GM19193 (cell line): ENCODE results near the gene NHS.

Source experiments
- POLR2A ChIP-seq: IDR thresholded peaks from 4 replicates; pipeline ENCODE4 v1.6.1; 2011; ENCODE audit not compliant: insufficient read depth, insufficient read length; ENCODE audit errors: extremely low read depth

The NHS gene

GRCh38 chrX:17643528-17643927 lies 268.5 kb downstream of the NHS start:
- no peak for TF ChIP-seq POLR2A

GRCh38 chrX:17644001-17644400 lies 269.0 kb downstream of the NHS start:
- TF ChIP-seq POLR2A = no peak

- no peak for TF ChIP-seq POLR2A
Observed at GRCh38 chrX:17654116-17654515, 279.1 kb downstream of the NHS start.

GRCh38 chrX:17655211-17656034 lies 280.4 kb downstream of the NHS start:
- no peak for TF ChIP-seq POLR2A

- TF ChIP-seq POLR2A = no peak
Observed at GRCh38 chrX:17656035-17656418, 281.0 kb downstream of the NHS start.

GRCh38 chrX:17656556-17656955 lies 281.6 kb downstream of the NHS start:
- no peak for TF ChIP-seq POLR2A

GRCh38 chrX:17662391-17662790 lies 287.4 kb downstream of the NHS start:
- TF ChIP-seq POLR2A = no peak

GRCh38 chrX:17668929-17669328 lies 293.9 kb downstream of the NHS start:
- no peak for TF ChIP-seq POLR2A

GRCh38 chrX:17669458-17669857 lies 294.5 kb downstream of the NHS start:
- no peak for TF ChIP-seq POLR2A

GRCh38 chrX:17669891-17670290 lies 294.9 kb downstream of the NHS start:
- TF ChIP-seq POLR2A = no peak

- TF ChIP-seq POLR2A = no peak
Observed at GRCh38 chrX:17670874-17671273, 295.9 kb downstream of the NHS start.

GRCh38 chrX:17674601-17675000 lies 299.6 kb downstream of the NHS start:
- TF ChIP-seq POLR2A = no peak

GRCh38 chrX:17679261-17679660 lies 304.3 kb downstream of the NHS start:
- TF ChIP-seq POLR2A = no peak

- TF ChIP-seq POLR2A = no peak
Observed at GRCh38 chrX:17679820-17680219, 304.8 kb downstream of the NHS start.

- TF ChIP-seq POLR2A = no peak
Observed at GRCh38 chrX:17680732-17681413, 305.9 kb downstream of the NHS start.

- TF ChIP-seq POLR2A = no peak
Observed at GRCh38 chrX:17682259-17682658, 307.3 kb downstream of the NHS start.
